H1 (cell line): Measurements from ENCODE around the gene TNS1. TPM values are rescaled to one million over a fixed set of nuclear protein-coding genes. Genes with fewer than 3 reads are reported as not detected.
A peak's percentile ranks its signal among the peaks of the same experiment; 100 is the strongest.

ENCODE experiments used
- CTCF ChIA-PET: fragments of 300-600 bp; sonication (Branson Sonifier 250); formaldehyde crosslinking; loops from one replicate; lab custom pipeline; 2021; ENCODE audit not compliant: partially characterized antibody; lab: Charles Lee
- POLR2A ChIA-PET: fragments of 300-600 bp; sonication (Branson Sonifier 250); formaldehyde crosslinking; loops from one replicate; lab custom pipeline; 2021; ENCODE audit warnings: inconsistent platforms; ENCODE audit not compliant: partially characterized antibody; lab: Charles Lee
- DNase-seq, 2 experiments: peaks; one replicate each; pipeline versions ENCODE4 v3.0.0 to v3.0.0-alpha.2; 2010 to 2022; ENCODE audit warnings: low spot score in 2 of 2, low read depth in 1 of 2, mixed read lengths in 1 of 2
- FAIRE-seq: peaks from 2 replicates; lab custom pipeline; 2011; peaks lifted over from hg19 to GRCh38; lab: Jason Lieb, UNC
- H2AFZ ChIP-seq: 2 replicates; pipeline ENCODE4 v1.8.1; 2012; ENCODE audit warnings: low read length, inconsistent platforms
- H2AK5ac ChIP-seq: 2 replicates; pipeline ENCODE4 v1.6.1; 2013; ENCODE audit warnings: low read depth, low read length
- H2BK120ac ChIP-seq: replicated peaks from 2 replicates; pipeline ENCODE3; 2013; ENCODE audit warnings: low read depth, low read length, inconsistent platforms
- H2BK12ac ChIP-seq: 2 replicates; pipeline ENCODE4 v1.6.1; 2013; ENCODE audit warnings: low read depth, low read length
- H2BK15ac ChIP-seq: 2 replicates; pipeline ENCODE4 v1.6.1; 2013; ENCODE audit warnings: low read length
- H2BK20ac ChIP-seq: 2 replicates; pipeline ENCODE4 v1.6.1; 2013; ENCODE audit warnings: low read length
- H2BK5ac ChIP-seq: 2 replicates; pipeline ENCODE4 v1.6.1; 2013; ENCODE audit warnings: low read depth, low read length
- H3K14ac ChIP-seq: 2 replicates; pipeline ENCODE4 v1.6.1; 2013; ENCODE audit warnings: inconsistent platforms; ENCODE audit not compliant: insufficient read length
- H3K18ac ChIP-seq: 2 replicates; pipeline ENCODE4 v1.6.1; 2013; ENCODE audit warnings: low read length; ENCODE audit errors: extremely low read depth
- H3K23ac ChIP-seq: 2 replicates; pipeline ENCODE4 v1.6.1; 2013; ENCODE audit warnings: inconsistent platforms; ENCODE audit not compliant: insufficient read length
- H3K23me2 ChIP-seq: 2 replicates; pipeline ENCODE4 v1.6.1; 2013; ENCODE audit warnings: low read depth, low read length
- H3K27ac ChIP-seq: 2 replicates; pipeline ENCODE4 v1.6.1; 2011; ENCODE audit warnings: low read depth, low read length, inconsistent platforms
- H3K27me3 ChIP-seq, 4 experiments: replicated peaks in 1 of 4; 1 replicate in 1 of 4; 2 replicates in 3 of 4; pipeline versions ENCODE4 v1.6.1 to v1.8.1; 2011 to 2013; ENCODE audit warnings: low read length in 3 of 4, mild to moderate bottlenecking in 3 of 4, inconsistent platforms in 2 of 4, mixed read lengths in 2 of 4, moderate library complexity in 1 of 4; ENCODE audit not compliant: control insufficient read depth in 3 of 4, insufficient read depth in 3 of 4; ENCODE audit errors: extremely low read depth in 1 of 4
- H3K36me3 ChIP-seq, 4 experiments: 2 replicates each; pipeline versions ENCODE4 v1.6.1 to v1.8.1; 2011 to 2013; ENCODE audit warnings: mild to moderate bottlenecking in 4 of 4, low read length in 3 of 4, moderate library complexity in 2 of 4, control low read depth in 1 of 4, inconsistent platforms in 1 of 4; ENCODE audit not compliant: insufficient read depth in 4 of 4, control insufficient read depth in 2 of 4
- H3K4ac ChIP-seq: replicated peaks from 2 replicates; pipeline ENCODE3; 2013; ENCODE audit warnings: low read length, low read depth, mixed read lengths, inconsistent platforms; ENCODE audit not compliant: insufficient read length
- H3K4me1 ChIP-seq, 4 experiments: replicated peaks in 1 of 4; 1 replicate in 1 of 4; 2 replicates in 3 of 4; pipeline versions ENCODE4 v1.6.1 to v1.8.1; 2011 to 2013; ENCODE audit warnings: low read length in 3 of 4, inconsistent platforms in 2 of 4, mixed read lengths in 1 of 4; ENCODE audit not compliant: insufficient read depth in 4 of 4, control insufficient read depth in 3 of 4
- H3K4me2 ChIP-seq, 2 experiments: 2 replicates each; pipeline versions ENCODE4 v1.6.1 to v1.8.1; 2011 to 2013; ENCODE audit warnings: low read depth in 2 of 2, low read length in 2 of 2, control low read depth in 1 of 2, inconsistent platforms in 1 of 2, mild to moderate bottlenecking in 1 of 2; ENCODE audit not compliant: insufficient read depth in 1 of 2
- H3K4me3 ChIP-seq, 4 experiments: fragments of 200-600, 300-600 bp in 1 of 4; sonication (generic), shearing (Covaris generic), sonication (Bioruptor Twin) in 1 of 4; 2 replicates each; pipeline versions ENCODE4 v1.5.1 to v1.8.1; 2011 to 2016; ENCODE audit warnings: low read length in 4 of 4, low read depth in 3 of 4, control low read depth in 2 of 4, inconsistent platforms in 2 of 4, mild to moderate bottlenecking in 2 of 4, mixed read lengths in 1 of 4, moderate library complexity in 1 of 4; ENCODE audit not compliant: insufficient read depth in 2 of 4; ENCODE audit errors: extremely low read depth in 1 of 4
- H3K56ac ChIP-seq: replicated peaks from 2 replicates; pipeline ENCODE3; 2013; ENCODE audit warnings: low read depth, mild to moderate bottlenecking, mixed read lengths, low read length, inconsistent platforms; ENCODE audit not compliant: insufficient read length
- H3K79me1 ChIP-seq: 2 replicates; pipeline ENCODE4 v1.6.1; 2013; ENCODE audit warnings: low read depth, low read length, control low read depth
- H3K79me2 ChIP-seq, 2 experiments: 2 replicates each; pipeline versions ENCODE4 v1.6.1 to v1.8.1; 2012 to 2013; ENCODE audit warnings: low read length in 2 of 2, mild to moderate bottlenecking in 2 of 2, inconsistent platforms in 1 of 2; ENCODE audit not compliant: insufficient read depth in 2 of 2, control insufficient read depth in 1 of 2
- H3K9ac ChIP-seq, 4 experiments: replicated peaks in 1 of 4; 1 replicate in 1 of 4; 2 replicates in 3 of 4; pipeline versions ENCODE4 v1.6.1 to v1.8.1; 2011 to 2013; ENCODE audit warnings: low read depth in 3 of 4, low read length in 3 of 4, control low read depth in 2 of 4, mild to moderate bottlenecking in 2 of 4, moderate library complexity in 2 of 4, inconsistent platforms in 1 of 4; ENCODE audit errors: extremely low read depth in 1 of 4
- H3K9me3 ChIP-seq, 2 experiments: 2 replicates each; pipeline versions ENCODE4 v1.6.1 to v1.8.1; 2012 to 2013; ENCODE audit warnings: mild to moderate bottlenecking in 2 of 2, moderate library complexity in 2 of 2, control low read depth in 1 of 2, inconsistent platforms in 1 of 2, low read depth in 1 of 2, low read length in 1 of 2, mixed read lengths in 1 of 2; ENCODE audit not compliant: insufficient read depth in 2 of 2
- H4K20me1 ChIP-seq, 2 experiments: replicated peaks in 1 of 2; 2 replicates each; pipeline versions ENCODE3 to v1.8.1; 2011 to 2013; ENCODE audit warnings: inconsistent platforms in 2 of 2, low read length in 2 of 2, mild to moderate bottlenecking in 1 of 2; ENCODE audit not compliant: insufficient read depth in 2 of 2, control insufficient read depth in 1 of 2
- H4K5ac ChIP-seq: 2 replicates; pipeline ENCODE4 v1.6.1; 2013; ENCODE audit warnings: low read length, low read depth, mixed read lengths, inconsistent platforms; ENCODE audit not compliant: insufficient read length
- H4K8ac ChIP-seq: 2 replicates; pipeline ENCODE4 v1.8.0; 2013; ENCODE audit warnings: mild to moderate bottlenecking, moderate library complexity, low read length, inconsistent platforms; ENCODE audit not compliant: insufficient read depth; ENCODE audit errors: extremely low read depth
- H4K91ac ChIP-seq: replicated peaks from 2 replicates; pipeline ENCODE3; 2013; ENCODE audit warnings: low read length, mixed read lengths, inconsistent platforms; ENCODE audit not compliant: insufficient read length
- CTBP2 ChIP-seq: IDR thresholded peaks from 2 replicates; pipeline ENCODE4 v1.7.0; 2011; ENCODE audit warnings: borderline replicate concordance, mild to moderate bottlenecking, moderate library complexity, mixed read lengths, low read length; ENCODE audit not compliant: insufficient read depth, insufficient read length
- E2F6 ChIP-seq: IDR thresholded peaks from 2 replicates; pipeline ENCODE4 v1.6.1; 2012; ENCODE audit warnings: inconsistent platforms
- JUN ChIP-seq: IDR thresholded peaks from 2 replicates; pipeline ENCODE4 v1.6.1; 2011; ENCODE audit warnings: low read depth, mild to moderate bottlenecking, improper control_type of control experiment, low read length
- KDM1A ChIP-seq: fragments of 200-600, 300-600 bp; sonication (generic); IDR thresholded peaks from 2 replicates; pipeline ENCODE4 v1.7.1; 2016; ENCODE audit warnings: mild to moderate bottlenecking, low read length, borderline replicate concordance
- SAP30 ChIP-seq: fragments of 300-600 bp; sonication (generic); IDR thresholded peaks from 2 replicates; pipeline ENCODE4 v1.7.1; 2012; ENCODE audit warnings: low read length, moderate library complexity, mild to moderate bottlenecking, inconsistent platforms; ENCODE audit not compliant: insufficient read depth, insufficient replicate concordance
- SP4 ChIP-seq: IDR thresholded peaks from 2 replicates; pipeline ENCODE4 v1.6.1; 2012; ENCODE audit warnings: low read length, inconsistent platforms
- TAF7 ChIP-seq: optimal IDR thresholded peaks from 2 replicates; pipeline ENCODE3; 2011; ENCODE audit warnings: low read depth, mild to moderate bottlenecking, inconsistent platforms, low read length, moderate library complexity, borderline replicate concordance
- WGBS, 2 experiments: shearing (Covaris generic) in 1 of 2; methylation state at CpG; one replicate each; pipeline versions ENCODE4 v1.1.6 to v1.1.7; 2013 to 2015; ENCODE audit warnings: low lambda C conversion rate in 2 of 2, mixed read lengths in 2 of 2, inconsistent platforms in 1 of 2, low coverage in 1 of 2, missing lambda C conversion rate in 1 of 2; ENCODE audit not compliant: insufficient replicate concordance in 2 of 2, insufficient coverage in 1 of 2, insufficient read length in 1 of 2; ENCODE audit errors: extremely low coverage in 1 of 2, missing lambda C conversion rate in 1 of 2; 5-methylcytosine and 5-hydroxymethylcytosine counted together
- polyA plus RNA-seq, 7 experiments: library from polyadenylated mRNA; depleted of rRNA in 3 of 7; stranded (reverse) in 5 of 7; unstranded in 2 of 7; fragments of >200 nt in 5 of 7; fragments of 200-250 nt in 2 of 7; gene quantifications; 1 replicate in 5 of 7; 2 replicates in 1 of 7; 4 replicates in 1 of 7; pipeline versions ENCODE4 v1.2.1 to v1.2.3, GENCODE V29; 2011 to 2013; ENCODE audit warnings: missing spikeins in 2 of 7, mixed read lengths in 2 of 7
- total RNA-seq: library from RNA; stranded (reverse); fragmentation: NEBNext Ultra II Directional; extraction: Animal tissue kit (Norgen Biotek cat#: 25700); gene quantifications from 2 replicates; pipeline ENCODE4 v1.2.1, GENCODE V29; 2021

Gene TNS1
- total and polyA plus RNA-seq, 2 of the 8 experiments (the other 6 are each of a cell fraction or from before 2014, with no cell fraction given), result 1.5 to 5.1 TPM

GRCh38 chr2:218001629-218002028 is 1.2 kb downstream of the TNS1 start:
- no peak overlapping the region for H3K4ac ChIP-seq
- H3K23me2 ChIP-seq, result no peaks in the 10 kb centered on the region; the same call in 1 of the 2 replicates
- 0 out of 2 replicates have a peak overlapping the region, but pooled peaks have one; percentile 34 for H2BK20ac ChIP-seq
- H3K79me1 ChIP-seq, result no peaks in the 10 kb centered on the region
- H2BK12ac ChIP-seq, result 0 out of 2 replicates have a peak overlapping the region, but pooled peaks have one; percentile 68
- 64% methylated on average over 4 of the region's 4 CpGs; no CpG with 5 or more reads in 1 of the 2 experiments for WGBS, 2 experiments
- TF ChIP-seq TAF7 (no peak), E2F6 (no peak), SAP30 (no peak), CTBP2 (no peak), KDM1A (no peak), SP4 (no peak), JUN (no peak)
- no peak overlapping the region for H4K91ac ChIP-seq
- no peaks in the 10 kb centered on the region for H3K36me3 ChIP-seq
- no peak overlapping the region for H2AFZ ChIP-seq
- H3K9me3 ChIP-seq, result no peaks in the 10 kb centered on the region
- no peak overlapping the region for H3K14ac ChIP-seq
- no peak overlapping the region for H3K9ac ChIP-seq
- H2BK15ac ChIP-seq, result peak overlapping the region; percentile 97; the same call in 1 of the 2 replicates
- no peak overlapping the region for H3K56ac ChIP-seq
- no peaks in the 10 kb centered on the region for H3K79me2 ChIP-seq
- no peak overlapping the region for H3K23ac ChIP-seq
- H3K4me3 ChIP-seq, result no peak overlapping the region
- CTCF ChIA-PET, result interaction anchor here (1.0 to 22.4 kb wide), 9 partner anchors 10 to 216 kb away, joined by 4 to 480 read pairs (median 7); no protein-coding TSS in a partner anchor
- H2BK120ac ChIP-seq, result no peak overlapping the region
- H3K27ac ChIP-seq, result no peak overlapping the region
- no peak overlapping the region; the same call in 1 of the 2 replicates for H4K8ac ChIP-seq
- H4K5ac ChIP-seq, result no peak overlapping the region
- H2BK5ac ChIP-seq, result no peak overlapping the region
- 0 out of 7 replicates have a peak, but pooled peaks cover 0 to 2% (median 0%) of the 10 kb centered on the region in 4 experiments for H3K27me3 ChIP-seq
- peak overlapping the region in 1 of 2 experiments; percentile 33; a peak in 1 of 4 replicates for H3K4me2 ChIP-seq
- peak overlapping the region; percentile 48 for H3K18ac ChIP-seq
- no peak overlapping the region for H2AK5ac ChIP-seq
- FAIRE-seq (no peak), DNase-seq (no peak)
- H4K20me1 ChIP-seq, result no peaks in the 10 kb centered on the region
- POLR2A ChIA-PET, result interaction anchor here (1.9 kb wide), 1 partner anchor 14 kb away, joined by 5 read pairs; no protein-coding TSS in a partner anchor
- H3K4me1 ChIP-seq, result peaks cover 0 to 26% (median 15%) of the 10 kb centered on the region in 4 experiments; a peak in 6 of 7 replicates
